IMR-90 (cell line): Measurements from ENCODE around the gene DSCAML1. TPM values are rescaled to one million over a fixed set of nuclear protein-coding genes. Genes with fewer than 3 reads are reported as not detected.

Experiments used
- ATAC-seq: fragments of 200-7000 bp; cut with Tn5 transposase; 2 replicates; pipeline ENCODE4 v1.9.1; 2020; ENCODE audit warnings: low read depth, mild to moderate bottlenecking, moderate library complexity
- BruUV-seq: library from RNA; stranded (reverse); fragments of 400-500 nt; replicated peaks from 2 replicates; lab custom pipeline; 2021; lab: Mats Ljungman, UMichigan
- CTCF ChIA-PET: fragments of 300-600 bp; formaldehyde crosslinking; extraction: SDS; loops from one replicate; lab custom pipeline; 2021; ENCODE audit warnings: antibody characterized with exemption; lab: Yijun Ruan, JAX
- POLR2A ChIA-PET: fragments of 300-600 bp; sonication (Branson Sonifier 250); formaldehyde crosslinking; loops from one replicate; lab custom pipeline; 2022; ENCODE audit warnings: antibody characterized with exemption; ENCODE audit not compliant: unreplicated experiment; lab: Charles Lee
- DNase-seq: peaks from one replicate; pipeline ENCODE4 v3.0.0; 2013
- H2AFZ ChIP-seq: replicated peaks from 2 replicates; pipeline ENCODE3; 2013; ENCODE audit warnings: low read length, mild to moderate bottlenecking; ENCODE audit not compliant: poor library complexity
- H2AK5ac ChIP-seq: 2 replicates; pipeline ENCODE4 v1.6.1; 2013; ENCODE audit warnings: low read depth, low read length, inconsistent platforms
- H2AK9ac ChIP-seq: replicated peaks from 2 replicates; pipeline ENCODE3; 2013; ENCODE audit warnings: mild to moderate bottlenecking, low read depth, low read length, moderate library complexity; ENCODE audit not compliant: poor library complexity
- H2BK120ac ChIP-seq: 2 replicates; pipeline ENCODE4 v1.6.1; 2013; ENCODE audit warnings: low read depth, low read length, inconsistent platforms
- H2BK15ac ChIP-seq: 3 replicates; pipeline ENCODE4 v1.6.1; 2013; ENCODE audit warnings: low read depth, low read length, inconsistent platforms
- H2BK20ac ChIP-seq: 2 replicates; pipeline ENCODE4 v1.6.1; 2013; ENCODE audit warnings: low read depth, mild to moderate bottlenecking, inconsistent platforms, low read length, moderate library complexity
- H2BK5ac ChIP-seq: 2 replicates; pipeline ENCODE4 v1.6.1; 2013; ENCODE audit warnings: mild to moderate bottlenecking, low read depth, low read length, inconsistent platforms; ENCODE audit not compliant: poor library complexity, severe bottlenecking
- H3K14ac ChIP-seq: replicated peaks from 2 replicates; pipeline ENCODE4 v1.6.1; 2013; ENCODE audit warnings: low read depth, low read length, inconsistent platforms
- H3K18ac ChIP-seq: 2 replicates; pipeline ENCODE4 v1.6.1; 2013; ENCODE audit warnings: low read depth, low read length, control low read depth
- H3K23ac ChIP-seq: 2 replicates; pipeline ENCODE4 v1.6.1; 2013; ENCODE audit warnings: low read depth, low read length, inconsistent platforms
- H3K27ac ChIP-seq: 2 replicates; pipeline ENCODE4 v1.5.1; 2013; ENCODE audit warnings: mild to moderate bottlenecking, control low read depth, low read length; ENCODE audit not compliant: insufficient read depth
- H3K27me3 ChIP-seq: 2 replicates; pipeline ENCODE4 v1.6.1; 2013; ENCODE audit warnings: low read length; ENCODE audit not compliant: control insufficient read depth, insufficient read depth
- H3K36me3 ChIP-seq: 2 replicates; pipeline ENCODE4 v1.6.1; 2013; ENCODE audit warnings: low read length, mixed read lengths; ENCODE audit not compliant: control insufficient read depth, insufficient read depth
- H3K4ac ChIP-seq: 2 replicates; pipeline ENCODE4 v1.6.1; 2013; ENCODE audit warnings: low read depth, low read length, inconsistent platforms
- H3K4me1 ChIP-seq: 2 replicates; pipeline ENCODE4 v1.6.1; 2013; ENCODE audit warnings: low read length, mixed read lengths; ENCODE audit not compliant: control insufficient read depth, insufficient read depth
- H3K4me2 ChIP-seq: 2 replicates; pipeline ENCODE4 v1.6.1; 2013; ENCODE audit warnings: low read depth, mild to moderate bottlenecking, control low read depth, low read length, moderate library complexity
- H3K4me3 ChIP-seq: 2 replicates; pipeline ENCODE4 v1.5.1; 2013; ENCODE audit warnings: low read depth, mild to moderate bottlenecking, control low read depth, low read length, moderate library complexity; ENCODE audit not compliant: insufficient read depth
- H3K56ac ChIP-seq: 2 replicates; pipeline ENCODE4 v1.6.1; 2013; ENCODE audit warnings: low read length, inconsistent platforms; ENCODE audit not compliant: insufficient read depth; ENCODE audit errors: extremely low read depth
- H3K79me1 ChIP-seq, 2 experiments: 2 replicates each; pipeline ENCODE4 v1.6.1; 2013; ENCODE audit warnings: low read length in 2 of 2, inconsistent platforms in 1 of 2, low read depth in 1 of 2
- H3K9ac ChIP-seq: 2 replicates; pipeline ENCODE4 v1.6.1; 2013; ENCODE audit warnings: low read depth, low read length, control low read depth
- H3K9me1 ChIP-seq: 2 replicates; pipeline ENCODE4 v1.6.1; 2013; ENCODE audit warnings: low read length, inconsistent platforms; ENCODE audit not compliant: insufficient read depth
- H3K9me3 ChIP-seq: 2 replicates; pipeline ENCODE4 v1.6.1; 2013; ENCODE audit warnings: low read length; ENCODE audit not compliant: control insufficient read depth, insufficient read depth
- H4K20me1 ChIP-seq: 2 replicates; pipeline ENCODE4 v1.6.1; 2013; ENCODE audit warnings: low read length, inconsistent platforms; ENCODE audit not compliant: insufficient read depth
- H4K5ac ChIP-seq: 2 replicates; pipeline ENCODE4 v1.6.1; 2013; ENCODE audit warnings: mild to moderate bottlenecking, low read depth, low read length, control low read depth
- H4K8ac ChIP-seq, 2 experiments: 2 replicates each; pipeline ENCODE4 v1.6.1; 2013; ENCODE audit warnings: low read depth in 2 of 2, low read length in 2 of 2, control low read depth in 1 of 2, inconsistent platforms in 1 of 2
- H4K91ac ChIP-seq: 2 replicates; pipeline ENCODE4 v1.6.1; 2013; ENCODE audit warnings: low read depth, low read length, inconsistent platforms; ENCODE audit not compliant: insufficient read depth
- CEBPB ChIP-seq: IDR thresholded peaks from 2 replicates; pipeline ENCODE4 v1.6.1; 2012; ENCODE audit warnings: low read depth, low read length, improper control_type of control experiment
- POLR2A ChIP-seq: IDR thresholded peaks from 2 replicates; pipeline ENCODE4 v1.6.1; 2012; ENCODE audit warnings: mild to moderate bottlenecking, low read depth, low read length
- USF2 ChIP-seq: fragments of 150-350 bp; IDR thresholded peaks from 2 replicates; pipeline ENCODE4 v1.6.1; 2017; ENCODE audit warnings: mild to moderate bottlenecking, antibody characterized with exemption, low read length, low read depth
- dilution Hi-C: fragments of 300-500 bp; cut with HindIII; formaldehyde crosslinking; loops from one replicate; pipeline ENCODE4 v1.14.3; 2018; ENCODE audit warnings: low sequenced_read_pairs; ENCODE audit not compliant: unreplicated experiment
- in situ Hi-C: fragments of 300-500 bp; cut with MboI; formaldehyde crosslinking; loops from 3 replicates; pipeline ENCODE4 v1.14.3; 2019; ENCODE audit warnings: low sequenced_read_pairs, inconsistent platforms, mixed read lengths
- intact Hi-C: fragments of 100-400 bp; cut with micrococcal nuclease; formaldehyde crosslinking; loops from 2 replicates; pipeline ENCODE4 v1.10.0; 2022
- polyA plus RNA-seq, 3 experiments: library from polyadenylated mRNA; depleted of rRNA; stranded (reverse); fragments of >200 nt; gene quantifications; 2 replicates each; pipeline ENCODE4 v1.2.3, GENCODE V29; 2012; ENCODE audit warnings: low replicate concordance in 1 of 3
- total RNA-seq: library from RNA; depleted of rRNA; stranded (reverse); fragments of >200 nt; gene quantifications from 2 replicates; pipeline ENCODE4 v1.2.3, GENCODE V29; 2012

Gene DSCAML1
- total and polyA plus RNA-seq, 2 of the 4 experiments (the other 2 are of a cell fraction): not detected

GRCh38 chr11:117724621-117725020 lies 72.4 kb downstream of the DSCAML1 start:
- H4K20me1 ChIP-seq: no peaks in the 10 kb centered on the region
- peaks cover 8% of the 10 kb centered on the region for H3K27me3 ChIP-seq
- no peaks in the 10 kb centered on the region for H3K4me1 ChIP-seq
- H3K23ac ChIP-seq: no peak overlapping the region
- H3K79me1 ChIP-seq: no peaks in the 10 kb centered on the region
- in situ Hi-C loops: no loop called here
- H2BK5ac ChIP-seq: no peak overlapping the region
- ChIA-PET POLR2A (no interaction called here), CTCF (no interaction called here)
- H3K56ac ChIP-seq: no peak overlapping the region
- H2BK120ac ChIP-seq: no peak overlapping the region
- no peak overlapping the region for H2AK5ac ChIP-seq
- no peak for TF ChIP-seq USF2
- no peak for TF ChIP-seq CEBPB
- no peak for TF ChIP-seq POLR2A
- no peaks in the 10 kb centered on the region for H3K9me1 ChIP-seq
- no peak overlapping the region for H2AFZ ChIP-seq
- intact Hi-C loops: no loop called here
- no peaks in the 10 kb centered on the region for H3K9me3 ChIP-seq
- DNase-seq: no peak
- no peak overlapping the region for H3K9ac ChIP-seq
- H2BK20ac ChIP-seq: no peak overlapping the region
- no peak overlapping the region for H3K18ac ChIP-seq
- no peak overlapping the region for H3K27ac ChIP-seq
- no peaks in the 10 kb centered on the region for H3K36me3 ChIP-seq
- H3K4ac ChIP-seq: no peak overlapping the region
- no peak overlapping the region for H2BK15ac ChIP-seq
- no peak overlapping the region for H3K14ac ChIP-seq
- dilution Hi-C loops: no loop called here
- no peak overlapping the region for H4K5ac ChIP-seq
- ATAC-seq: no peak
- no peak overlapping the region for H4K8ac ChIP-seq
- H3K4me2 ChIP-seq: no peak overlapping the region
- no peak overlapping the region for H3K4me3 ChIP-seq
- H4K91ac ChIP-seq: no peak overlapping the region
- no TSS peak for BruUV-seq
- H2AK9ac ChIP-seq: no peak overlapping the region
